ENCODE data around the gene TRAPPC10.

TRAPPC10 gene

DNA sequence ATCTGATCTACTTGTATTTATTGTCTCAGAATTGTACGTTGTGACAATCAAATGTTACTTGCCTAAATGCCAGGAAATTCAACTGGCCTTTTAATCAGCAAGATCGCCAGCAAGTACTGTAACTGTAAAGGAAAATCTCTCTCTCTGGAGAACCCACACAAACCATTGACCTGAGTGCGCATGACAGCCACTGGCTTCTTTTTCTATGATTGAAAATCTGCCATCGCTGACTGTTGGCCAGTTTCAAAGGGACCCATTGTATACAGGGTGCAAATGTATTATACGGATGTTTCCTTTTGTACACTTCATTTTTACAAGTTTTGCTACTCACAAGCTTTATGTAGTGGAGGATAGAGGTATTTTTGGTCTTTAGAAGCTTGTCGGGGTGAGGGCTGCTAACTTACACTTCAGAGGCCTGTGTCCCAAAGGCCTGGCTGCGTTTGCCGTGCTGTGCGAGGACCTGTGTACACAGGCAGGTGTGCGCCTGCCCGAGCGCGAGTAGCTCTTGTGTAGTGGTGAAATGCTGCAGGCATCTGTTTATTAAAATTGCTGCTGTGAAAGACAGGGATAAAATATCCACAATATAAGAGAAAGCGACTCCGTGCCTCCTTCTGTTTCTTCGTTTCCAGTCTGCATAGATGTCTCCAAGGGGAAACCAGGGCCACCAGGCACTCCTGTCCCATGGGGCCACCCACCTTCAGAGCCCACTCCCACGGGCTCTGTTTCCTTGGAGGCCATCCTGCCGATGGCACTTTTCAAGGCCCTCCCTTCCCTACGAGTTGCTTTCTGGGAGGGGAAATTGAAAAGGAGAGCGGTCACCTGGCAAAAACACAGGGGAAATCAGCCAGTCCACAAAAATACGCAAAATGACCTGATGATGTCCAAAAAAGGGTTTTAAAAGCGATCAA lies 25.3 kb upstream of the TRAPPC10 start:
- Histone ChIP-seq H3K23ac (ENCODE audit: low read length) (no peak overlapping the region), H4K91ac (ENCODE audit: low read depth, low read length) (no peak overlapping the region), H3K9ac (ENCODE audit: low read length) (no peak overlapping the region), H4K12ac (ENCODE audit: low read depth, low read length) (no peak overlapping the region), H3K4me2 (ENCODE audit: low read length) (no peak overlapping the region), H3K9me3 (ENCODE audit: insufficient read depth, low read depth, low read length) (peaks cover 4% of the 10 kb centered on the region), H2BK120ac (ENCODE audit: insufficient read depth, low read length, poor library complexity) (no peak overlapping the region), H3K18ac (ENCODE audit: low read length) (no peak overlapping the region), H4K8ac (ENCODE audit: low read depth, low read length) (no peak overlapping the region), H2BK5ac (ENCODE audit: low read depth, low read length, poor library complexity) (no peak overlapping the region), H3K27ac (ENCODE audit: low read depth, low read length) (no peak overlapping the region), H2AFZ (ENCODE audit: insufficient read depth, low read length, poor library complexity) (no peak overlapping the region), H3K4me3 (ENCODE audit: low read depth, low read length) (no peak overlapping the region), H2AK5ac (ENCODE audit: low read length) (no peak overlapping the region), H3K79me1 (ENCODE audit: low read length) (no peaks in the 10 kb centered on the region), H3K27me3 (ENCODE audit: insufficient read depth, low read length) (no peaks in the 10 kb centered on the region), H3K4ac (ENCODE audit: low read depth, low read length) (no peak overlapping the region), H3K36me3 (ENCODE audit: control insufficient read depth in 1 of 2, insufficient read depth in 2 of 2, low read length in 2 of 2) (no peaks in the 10 kb centered on the region), H2BK12ac (ENCODE audit: low read length) (no peak overlapping the region), H3K4me1 (ENCODE audit: control insufficient read depth in 1 of 2, insufficient read depth in 2 of 2, low read length in 2 of 2) (peaks cover 0 to 4% of the 10 kb centered on the region in 2 experiments), H3K14ac (ENCODE audit: low read length) (no peak overlapping the region), H3K79me2 (ENCODE audit: control insufficient read depth, insufficient read depth, low read length, poor library complexity) (no peaks in the 10 kb centered on the region)
- no CpG with 5 or more reads among the region's 22 CpGs for WGBS (ENCODE audit: extremely low coverage, insufficient coverage, insufficient read length)
- no peak for DNase-seq

DNA sequence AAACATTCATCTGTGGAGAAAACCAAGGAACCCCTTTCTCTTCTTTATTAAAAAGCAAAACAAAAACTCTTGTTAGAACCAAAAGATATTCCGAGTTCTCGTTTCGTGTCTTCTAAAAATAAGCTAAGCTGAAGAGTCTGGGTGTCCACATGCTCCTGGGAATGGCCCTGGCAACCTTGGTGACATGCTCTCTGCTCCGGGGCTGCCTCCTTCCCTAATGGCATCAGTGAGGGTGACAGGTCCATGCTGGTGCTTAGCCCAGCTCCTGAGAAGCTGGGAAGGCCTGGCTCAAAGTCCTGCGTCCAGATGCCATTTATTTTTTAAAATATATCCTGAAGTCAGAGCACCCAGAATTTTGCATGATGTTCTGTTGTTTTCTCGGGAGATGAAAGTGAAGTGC lies 24.6 kb upstream of the TRAPPC10 start:
- no peaks in the 10 kb centered on the region for H3K27me3 ChIP-seq (ENCODE audit: insufficient read depth, low read length)
- H3K79me1 ChIP-seq (ENCODE audit: low read length) = no peaks in the 10 kb centered on the region
- no peak overlapping the region for H2BK120ac ChIP-seq (ENCODE audit: insufficient read depth, low read length, poor library complexity)
- no peak overlapping the region for H3K9ac ChIP-seq (ENCODE audit: low read length)
- no peak overlapping the region for H2AK5ac ChIP-seq (ENCODE audit: low read length)
- H3K4ac ChIP-seq (ENCODE audit: low read depth, low read length) = no peak overlapping the region
- H3K9me3 ChIP-seq (ENCODE audit: insufficient read depth, low read depth, low read length) = peaks cover 4% of the 10 kb centered on the region
- H3K27ac ChIP-seq (ENCODE audit: low read depth, low read length) = no peak overlapping the region
- H3K23ac ChIP-seq (ENCODE audit: low read length) = no peak overlapping the region
- no peak overlapping the region for H4K12ac ChIP-seq (ENCODE audit: low read depth, low read length)
- WGBS (ENCODE audit: extremely low coverage, insufficient coverage, insufficient read length) = no CpG with 5 or more reads among the region's 6 CpGs
- no peak overlapping the region for H3K4me2 ChIP-seq (ENCODE audit: low read length)
- H3K4me1 ChIP-seq (ENCODE audit: control insufficient read depth in 1 of 2, insufficient read depth in 2 of 2, low read length in 2 of 2) = peaks cover 0 to 4% of the 10 kb centered on the region in 2 experiments
- no peak overlapping the region for H3K4me3 ChIP-seq (ENCODE audit: low read depth, low read length)
- H4K8ac ChIP-seq (ENCODE audit: low read depth, low read length) = no peak overlapping the region
- H3K36me3 ChIP-seq (ENCODE audit: control insufficient read depth in 1 of 2, insufficient read depth in 2 of 2, low read length in 2 of 2) = no peaks in the 10 kb centered on the region
- no peak overlapping the region for H4K91ac ChIP-seq (ENCODE audit: low read depth, low read length)
- H2BK12ac ChIP-seq (ENCODE audit: low read length) = no peak overlapping the region
- H2BK5ac ChIP-seq (ENCODE audit: low read depth, low read length, poor library complexity) = no peak overlapping the region
- DNase-seq = no peak
- no peaks in the 10 kb centered on the region for H3K79me2 ChIP-seq (ENCODE audit: control insufficient read depth, insufficient read depth, low read length, poor library complexity)
- H3K14ac ChIP-seq (ENCODE audit: low read length) = no peak overlapping the region
- no peak overlapping the region for H3K18ac ChIP-seq (ENCODE audit: low read length)
- no peak overlapping the region for H2AFZ ChIP-seq (ENCODE audit: insufficient read depth, low read length, poor library complexity)

DNA sequence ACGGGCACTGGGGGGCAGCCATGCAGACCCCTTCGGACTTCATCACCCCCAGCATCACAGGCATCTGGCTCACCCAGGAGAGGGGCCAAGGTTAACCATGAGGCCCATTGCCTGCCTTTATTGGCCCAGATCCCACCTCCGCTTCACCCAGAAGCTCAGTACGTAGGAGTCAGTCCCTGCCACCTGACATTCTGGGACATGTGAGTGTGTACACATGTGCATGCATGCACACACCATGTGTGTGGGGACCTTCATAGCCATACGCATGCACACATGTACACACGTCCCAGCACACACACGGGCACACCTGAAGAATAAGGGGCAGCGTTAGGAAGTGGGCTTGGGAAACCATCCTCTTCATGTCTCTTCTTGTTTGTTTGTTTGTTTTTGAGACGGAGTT lies 24.1 kb upstream of the TRAPPC10 start:
- no peaks in the 10 kb centered on the region for H3K79me2 ChIP-seq (ENCODE audit: control insufficient read depth, insufficient read depth, low read length, poor library complexity)
- H3K23ac ChIP-seq (ENCODE audit: low read length) = no peak overlapping the region
- no peak overlapping the region for H3K14ac ChIP-seq (ENCODE audit: low read length)
- no CpG with 5 or more reads among the region's 9 CpGs for WGBS (ENCODE audit: extremely low coverage, insufficient coverage, insufficient read length)
- no peak overlapping the region for H2BK5ac ChIP-seq (ENCODE audit: low read depth, low read length, poor library complexity)
- no peak overlapping the region for H2AFZ ChIP-seq (ENCODE audit: insufficient read depth, low read length, poor library complexity)
- no peak overlapping the region for H3K4me2 ChIP-seq (ENCODE audit: low read length)
- H4K12ac ChIP-seq (ENCODE audit: low read depth, low read length) = no peak overlapping the region
- no peaks in the 10 kb centered on the region for H3K79me1 ChIP-seq (ENCODE audit: low read length)
- no peak overlapping the region for H4K91ac ChIP-seq (ENCODE audit: low read depth, low read length)
- no peak overlapping the region for H2AK5ac ChIP-seq (ENCODE audit: low read length)
- DNase-seq = no peak
- no peak overlapping the region for H2BK12ac ChIP-seq (ENCODE audit: low read length)
- H3K4me3 ChIP-seq (ENCODE audit: low read depth, low read length) = no peak overlapping the region
- H4K8ac ChIP-seq (ENCODE audit: low read depth, low read length) = no peak overlapping the region
- peaks cover 4% of the 10 kb centered on the region for H3K9me3 ChIP-seq (ENCODE audit: insufficient read depth, low read depth, low read length)
- no peak overlapping the region for H3K4ac ChIP-seq (ENCODE audit: low read depth, low read length)
- H3K18ac ChIP-seq (ENCODE audit: low read length) = no peak overlapping the region
- no peak overlapping the region for H2BK120ac ChIP-seq (ENCODE audit: insufficient read depth, low read length, poor library complexity)
- no peaks in the 10 kb centered on the region for H3K36me3 ChIP-seq (ENCODE audit: control insufficient read depth in 1 of 2, insufficient read depth in 2 of 2, low read length in 2 of 2)
- H3K9ac ChIP-seq (ENCODE audit: low read length) = no peak overlapping the region
- H3K4me1 ChIP-seq (ENCODE audit: control insufficient read depth in 1 of 2, insufficient read depth in 2 of 2, low read length in 2 of 2) = peaks cover 0 to 4% of the 10 kb centered on the region in 2 experiments
- H3K27me3 ChIP-seq (ENCODE audit: insufficient read depth, low read length) = no peaks in the 10 kb centered on the region
- H3K27ac ChIP-seq (ENCODE audit: low read depth, low read length) = no peak overlapping the region

DNA sequence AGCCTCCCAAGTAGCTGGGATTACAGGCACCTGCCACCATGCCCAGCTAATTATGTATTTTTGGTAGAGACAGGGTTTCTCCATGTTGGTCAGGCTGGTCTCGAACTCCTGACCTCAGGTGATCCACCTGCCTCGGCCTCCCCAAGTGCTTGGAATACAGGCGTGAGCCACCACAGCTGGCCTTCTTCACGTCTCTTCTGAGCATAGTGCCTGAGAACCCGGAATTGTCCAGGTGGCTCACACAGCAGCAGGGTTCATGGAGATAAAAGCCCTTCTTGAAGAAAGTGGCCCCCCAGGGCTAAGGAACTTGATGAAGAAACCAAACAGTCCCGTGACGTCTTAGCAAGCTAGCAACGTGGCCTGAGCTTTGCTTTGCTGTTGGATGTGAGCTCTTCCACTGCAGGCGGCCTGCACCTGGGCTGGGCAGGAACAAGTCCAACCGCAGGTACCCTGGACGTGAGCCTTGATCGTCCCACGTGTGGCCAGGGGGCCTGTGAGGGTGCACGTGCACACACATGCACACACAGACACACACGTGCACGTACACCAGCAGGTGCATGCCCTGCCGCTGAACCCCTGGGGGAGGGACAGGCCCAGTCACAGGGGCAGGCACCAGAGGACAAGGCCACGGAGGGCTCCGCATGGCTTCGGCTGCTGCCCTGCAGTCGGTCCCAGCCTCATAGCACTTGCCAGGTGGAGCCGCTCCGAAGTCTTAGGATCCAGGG lies 23.4 kb upstream of the TRAPPC10 start:
- Histone ChIP-seq H2BK120ac (ENCODE audit: insufficient read depth, low read length, poor library complexity) (no peak overlapping the region), H3K14ac (ENCODE audit: low read length) (no peak overlapping the region), H3K4me3 (ENCODE audit: low read depth, low read length) (no peak overlapping the region), H2AK5ac (ENCODE audit: low read length) (no peak overlapping the region), H2AFZ (ENCODE audit: insufficient read depth, low read length, poor library complexity) (no peak overlapping the region), H3K27me3 (ENCODE audit: insufficient read depth, low read length) (no peaks in the 10 kb centered on the region), H3K27ac (ENCODE audit: low read depth, low read length) (no peak overlapping the region), H4K8ac (ENCODE audit: low read depth, low read length) (no peak overlapping the region), H4K91ac (ENCODE audit: low read depth, low read length) (no peak overlapping the region), H3K9me3 (ENCODE audit: insufficient read depth, low read depth, low read length) (peaks cover 5% of the 10 kb centered on the region), H3K23ac (ENCODE audit: low read length) (no peak overlapping the region), H3K4ac (ENCODE audit: low read depth, low read length) (no peak overlapping the region), H3K9ac (ENCODE audit: low read length) (no peak overlapping the region), H4K12ac (ENCODE audit: low read depth, low read length) (no peak overlapping the region), H3K36me3 (ENCODE audit: control insufficient read depth in 1 of 2, insufficient read depth in 2 of 2, low read length in 2 of 2) (no peaks in the 10 kb centered on the region), H2BK12ac (ENCODE audit: low read length) (no peak overlapping the region), H2BK5ac (ENCODE audit: low read depth, low read length, poor library complexity) (no peak overlapping the region), H3K79me1 (ENCODE audit: low read length) (no peaks in the 10 kb centered on the region), H3K79me2 (ENCODE audit: control insufficient read depth, insufficient read depth, low read length, poor library complexity) (no peaks in the 10 kb centered on the region), H3K4me1 (ENCODE audit: control insufficient read depth in 1 of 2, insufficient read depth in 2 of 2, low read length in 2 of 2) (peaks cover 0 to 4% of the 10 kb centered on the region in 2 experiments), H3K18ac (ENCODE audit: low read length) (no peak overlapping the region), H3K4me2 (ENCODE audit: low read length) (no peak overlapping the region)
- no CpG with 5 or more reads among the region's 23 CpGs for WGBS (ENCODE audit: extremely low coverage, insufficient coverage, insufficient read length)
- no peak for DNase-seq

Data from trophoblast cell (in vitro differentiated cells and primary cell).